GM18868 (cell line): Measurements from ENCODE around the gene ABCD4.
A peak's percentile ranks its signal among the peaks of the same experiment; 100 is the strongest.

Experiments used
- ATAC-seq: cut with Tn5 transposase; IDR thresholded peaks from one replicate; pipeline ENCODE4 v1.9.1; 2021; ENCODE audit warnings: mild to moderate bottlenecking, moderate library complexity; ENCODE audit not compliant: unreplicated experiment

ABCD4 gene

GRCh38 chr14:74260525-74261233, 42.1 kb downstream of the ABCD4 start:
- ATAC-seq, result no peak

- no peak for ATAC-seq
Measured at GRCh38 chr14:74259513-74259912, 43.2 kb downstream of the ABCD4 start.

- ATAC-seq, result no peak
Measured at GRCh38 chr14:74258764-74259035, 44.0 kb downstream of the ABCD4 start.

- ATAC-seq, result no peak
Measured at GRCh38 chr14:74257941-74258763, 44.6 kb downstream of the ABCD4 start.

- ATAC-seq, result peak; percentile 60
Measured at GRCh38 chr14:74257078-74257940, 45.4 kb downstream of the ABCD4 start.

- no peak for ATAC-seq
Measured at GRCh38 chr14:74255281-74255680, 47.5 kb downstream of the ABCD4 start.

- no peak for ATAC-seq
Measured at GRCh38 chr14:74249433-74250375, 53.0 kb downstream of the ABCD4 start.

GRCh38 chr14:74248017-74248416, 54.7 kb downstream of the ABCD4 start:
- no peak for ATAC-seq

GRCh38 chr14:74246542-74246941, 56.2 kb downstream of the ABCD4 start:
- no peak for ATAC-seq

GRCh38 chr14:74245292-74245691, 57.4 kb downstream of the ABCD4 start:
- no peak for ATAC-seq

- ATAC-seq, result no peak
Measured at GRCh38 chr14:74244115-74244514, 58.6 kb downstream of the ABCD4 start.

- ATAC-seq, result no peak
Measured at GRCh38 chr14:74243051-74243450, 59.7 kb downstream of the ABCD4 start.

GRCh38 chr14:74242780-74243042, 60.0 kb downstream of the ABCD4 start:
- ATAC-seq, result no peak

GRCh38 chr14:74242021-74242779, 60.5 kb downstream of the ABCD4 start:
- ATAC-seq, result no peak

GRCh38 chr14:74241652-74242017, 61.1 kb downstream of the ABCD4 start:
- ATAC-seq, result no peak

- no peak for ATAC-seq
Measured at GRCh38 chr14:74240794-74241651, 61.7 kb downstream of the ABCD4 start.

GRCh38 chr14:74239848-74240793, 62.6 kb downstream of the ABCD4 start:
- no peak for ATAC-seq
